WI38 (cell line): ENCODE measurements around the gene POM121L2.
A peak's percentile ranks its signal among the peaks of the same experiment; 100 is the strongest.

Experiments used
- H3K4me3 ChIP-seq: 2 replicates; pipeline ENCODE4 v1.5.1; 2011; ENCODE audit warnings: low read depth, mild to moderate bottlenecking, control low read depth, low read length
- CTCF ChIP-seq: IDR thresholded peaks from 2 replicates; pipeline ENCODE4 v1.5.1; 2012; ENCODE audit warnings: low read depth, mild to moderate bottlenecking, control low read depth, low read length

Gene POM121L2

GRCh38 chr6:27283279-27283678 lies 28.8 kb downstream of the POM121L2 start:
- H3K4me3 ChIP-seq, result no peak overlapping the region; the same call in 1 of the 2 replicates
- no peak for TF ChIP-seq CTCF

- no peak overlapping the region for H3K4me3 ChIP-seq
- TF ChIP-seq CTCF, result no peak
Measured at GRCh38 chr6:27281569-27281968, 30.5 kb downstream of the POM121L2 start.

GRCh38 chr6:27281105-27281539 lies 31.0 kb downstream of the POM121L2 start:
- H3K4me3 ChIP-seq, result peak overlapping the region; percentile 58

GRCh38 chr6:27280540-27281000 lies 31.5 kb downstream of the POM121L2 start:
- H3K4me3 ChIP-seq, result peak overlapping the region; percentile 58
- TF ChIP-seq CTCF, result no peak

More at GRCh38 chr6:27281105-27281539, 31.0 kb downstream of the POM121L2 start:
- no peak for TF ChIP-seq CTCF

- peak overlapping the region; percentile 58 for H3K4me3 ChIP-seq
- no peak for TF ChIP-seq CTCF
Measured at GRCh38 chr6:27280064-27280539, 32.0 kb downstream of the POM121L2 start.

- H3K4me3 ChIP-seq, result peak overlapping the region; percentile 30
- no peak for TF ChIP-seq CTCF
Measured at GRCh38 chr6:27279513-27280063, 32.5 kb downstream of the POM121L2 start.

GRCh38 chr6:27275025-27275956 lies 36.8 kb downstream of the POM121L2 start:
- H3K4me3 ChIP-seq, result no peak overlapping the region
- TF ChIP-seq CTCF, result no peak
